GM21619 (cell line): ENCODE data around the gene GPR176.
"Not testable (repeated sequence)": the region's sequence is repeated elsewhere in the genome, so short reads cannot be mapped to it uniquely, and the experiment has no call there.

Experiments
- ATAC-seq: cut with Tn5 transposase; IDR thresholded peaks from one replicate; pipeline ENCODE4 v1.9.1; 2021; ENCODE audit not compliant: unreplicated experiment

Gene GPR176

GRCh38 chr15:39893051-39893450 lies 27.0 kb downstream of the GPR176 start:
- ATAC-seq: not testable (repeated sequence)

DNA sequence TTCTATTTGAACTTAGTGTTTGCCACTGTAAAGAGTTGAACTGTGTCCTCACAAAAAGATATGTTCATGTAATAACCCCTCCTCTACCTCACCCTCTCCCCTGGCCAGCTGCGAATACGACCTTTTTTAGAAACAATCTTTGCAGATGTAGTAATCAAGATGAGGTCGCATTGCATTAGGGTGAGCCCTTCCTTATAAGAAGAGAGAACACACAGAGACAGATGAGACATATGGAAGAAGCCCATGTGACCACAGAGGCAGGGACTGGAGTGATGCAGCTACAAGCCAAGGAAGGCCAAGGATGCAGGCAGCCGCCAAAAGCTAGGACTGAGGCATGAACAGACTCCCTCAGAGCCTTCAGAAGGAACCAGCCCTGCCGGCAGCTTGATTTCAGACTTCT lies 27.6 kb downstream of the GPR176 start:
- no peak for ATAC-seq

- ATAC-seq: no peak
Measured at GRCh38 chr15:39890621-39891020, 29.4 kb downstream of the GPR176 start.

GRCh38 chr15:39889601-39890000 lies 30.5 kb downstream of the GPR176 start:
- ATAC-seq: no peak

GRCh38 chr15:39888809-39889208 lies 31.3 kb downstream of the GPR176 start:
- ATAC-seq: no peak

DNA sequence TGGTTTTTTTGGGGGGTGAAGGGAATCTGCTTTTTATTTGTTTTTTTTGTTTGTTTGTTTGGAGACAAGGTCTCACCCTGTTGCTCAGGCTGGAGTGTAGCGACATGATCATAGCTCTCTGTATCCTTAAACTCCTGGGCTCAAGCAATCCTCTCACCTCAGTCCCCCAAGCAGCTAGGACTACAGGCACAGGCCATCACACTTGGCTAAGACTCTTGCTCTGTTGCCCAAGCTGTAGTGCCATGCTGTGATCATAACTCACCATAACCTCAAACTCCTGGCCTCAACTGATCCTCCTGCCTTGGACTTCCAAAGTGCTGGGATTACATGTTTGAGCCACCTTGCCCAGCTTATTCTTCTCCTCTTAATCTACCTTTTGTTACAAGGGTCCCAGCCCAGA lies 31.8 kb downstream of the GPR176 start:
- ATAC-seq: no peak

DNA sequence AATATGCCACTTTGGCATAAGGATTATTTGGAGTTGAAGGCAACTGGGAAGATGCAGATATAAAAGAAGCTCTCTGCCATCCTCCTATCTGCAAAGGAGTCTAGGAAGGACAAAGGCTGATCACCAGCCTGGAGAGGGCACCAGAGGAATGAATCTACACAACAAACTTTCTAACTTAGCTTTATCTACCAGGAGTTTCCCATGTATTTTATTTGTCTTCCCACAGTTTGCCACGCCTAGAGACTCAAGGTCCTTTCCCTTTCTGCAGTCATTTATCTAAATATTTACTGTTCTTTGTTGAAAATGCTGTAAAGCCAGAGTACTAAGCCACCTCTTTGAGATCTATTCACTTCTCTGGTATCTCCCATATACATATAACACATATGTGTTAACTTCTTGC lies 32.2 kb downstream of the GPR176 start:
- ATAC-seq: no peak

DNA sequence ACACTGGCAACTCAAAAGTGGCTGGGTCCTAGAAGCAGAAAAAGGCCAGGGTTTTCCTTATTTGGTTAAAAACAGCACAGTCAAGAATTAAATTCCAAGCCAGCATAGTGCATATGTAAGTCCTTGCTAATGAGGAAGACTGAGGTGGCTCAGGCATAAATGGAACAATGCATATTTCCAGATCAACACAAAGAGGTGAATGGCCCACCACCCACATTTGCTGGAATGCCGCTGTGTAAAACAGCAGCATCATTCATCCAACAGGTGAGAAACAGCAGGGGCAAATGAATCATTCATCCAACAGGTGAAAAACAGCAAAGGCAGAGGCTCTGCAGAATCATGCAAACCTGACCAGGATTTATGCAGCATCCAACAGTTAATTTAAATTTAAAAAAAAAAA lies 32.9 kb downstream of the GPR176 start:
- ATAC-seq: no peak

DNA sequence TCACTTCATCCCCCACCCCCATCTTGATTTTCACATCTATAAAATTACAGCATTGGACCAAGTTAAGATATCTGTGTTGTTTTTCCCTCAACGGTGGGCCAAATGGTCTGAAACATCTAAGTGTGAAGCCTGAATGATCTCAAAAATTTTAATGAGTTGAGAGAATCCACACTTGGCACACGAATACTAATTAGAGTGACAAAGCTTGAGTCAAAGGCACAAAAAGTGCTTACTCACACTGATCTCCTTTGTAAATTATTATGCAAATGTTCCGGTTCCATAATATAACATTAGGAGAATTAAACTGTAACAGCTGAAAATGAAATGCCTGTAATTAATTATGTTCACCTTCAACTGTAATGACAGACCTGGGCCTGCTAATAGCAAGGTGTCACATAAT lies 33.6 kb downstream of the GPR176 start:
- ATAC-seq: no peak

DNA sequence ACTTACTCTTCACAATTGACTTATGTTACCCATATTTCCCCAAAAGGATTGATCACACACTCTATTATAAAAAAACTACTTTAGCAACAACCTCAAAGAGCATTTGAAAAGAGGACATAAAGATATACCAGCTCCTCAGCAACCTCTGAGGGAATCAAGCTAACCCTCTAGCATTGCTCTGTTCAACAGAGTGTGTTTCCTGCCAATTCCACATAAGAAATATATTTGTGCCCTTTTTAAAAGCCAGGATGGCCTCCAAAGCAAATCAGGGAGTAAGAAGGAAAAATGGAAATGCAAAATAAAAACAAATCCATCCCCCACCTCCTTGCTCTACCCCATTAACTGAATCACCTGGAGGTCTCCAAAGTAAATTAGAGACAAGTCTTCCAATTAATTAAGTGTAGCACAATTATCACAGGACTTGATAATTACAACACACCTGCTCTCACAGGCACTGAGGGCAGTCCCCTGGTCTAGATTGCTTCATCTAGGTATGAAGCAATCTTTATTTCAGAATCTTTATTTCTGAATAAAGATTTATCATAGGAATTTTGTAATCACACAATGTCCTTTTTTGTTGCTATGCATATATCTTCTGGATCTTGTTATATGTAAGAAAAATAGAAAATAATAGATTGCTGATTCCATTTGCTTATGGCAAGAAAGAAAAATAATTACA lies 34.8 kb downstream of the GPR176 start:
- no peak for ATAC-seq

GRCh38 chr15:39884351-39884750 lies 35.7 kb downstream of the GPR176 start:
- no peak for ATAC-seq

DNA sequence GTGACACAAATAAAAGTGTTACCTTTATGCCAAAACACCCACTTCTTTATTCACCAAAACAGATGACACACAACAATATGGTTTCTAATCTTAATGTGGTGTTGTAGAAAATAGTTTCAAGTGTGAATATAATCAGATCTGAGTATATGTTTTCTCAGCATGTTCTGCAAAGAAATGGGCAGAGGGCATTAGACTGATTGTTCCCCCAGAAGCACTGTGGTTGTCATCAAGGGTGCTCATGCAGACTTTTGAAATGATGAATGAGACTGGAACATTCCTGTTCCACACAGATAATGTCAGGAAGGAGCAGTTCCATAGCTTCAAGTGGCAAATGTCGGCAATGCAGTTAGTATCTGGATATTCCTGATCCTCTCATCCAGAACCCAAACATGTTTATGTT lies 37.5 kb downstream of the GPR176 start:
- ATAC-seq: no peak

DNA sequence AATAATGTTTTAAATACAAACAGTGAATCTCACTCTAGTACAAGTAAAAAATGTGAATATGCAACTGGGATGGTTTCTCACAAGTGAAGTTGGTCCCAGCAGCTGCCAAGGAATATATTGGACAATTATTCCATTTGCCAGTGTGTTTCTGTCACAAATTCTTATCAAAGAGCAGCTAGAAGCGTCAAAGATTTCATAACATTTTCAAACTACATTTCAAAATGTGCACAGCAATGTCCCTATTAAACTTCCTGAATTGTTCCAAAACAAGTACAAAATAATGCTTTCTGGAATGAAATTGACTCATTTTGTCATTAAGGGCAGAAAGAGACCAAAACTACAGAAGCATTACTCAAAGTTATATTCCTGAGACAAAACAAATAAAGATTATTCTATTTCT lies 38.3 kb downstream of the GPR176 start:
- no peak for ATAC-seq

DNA sequence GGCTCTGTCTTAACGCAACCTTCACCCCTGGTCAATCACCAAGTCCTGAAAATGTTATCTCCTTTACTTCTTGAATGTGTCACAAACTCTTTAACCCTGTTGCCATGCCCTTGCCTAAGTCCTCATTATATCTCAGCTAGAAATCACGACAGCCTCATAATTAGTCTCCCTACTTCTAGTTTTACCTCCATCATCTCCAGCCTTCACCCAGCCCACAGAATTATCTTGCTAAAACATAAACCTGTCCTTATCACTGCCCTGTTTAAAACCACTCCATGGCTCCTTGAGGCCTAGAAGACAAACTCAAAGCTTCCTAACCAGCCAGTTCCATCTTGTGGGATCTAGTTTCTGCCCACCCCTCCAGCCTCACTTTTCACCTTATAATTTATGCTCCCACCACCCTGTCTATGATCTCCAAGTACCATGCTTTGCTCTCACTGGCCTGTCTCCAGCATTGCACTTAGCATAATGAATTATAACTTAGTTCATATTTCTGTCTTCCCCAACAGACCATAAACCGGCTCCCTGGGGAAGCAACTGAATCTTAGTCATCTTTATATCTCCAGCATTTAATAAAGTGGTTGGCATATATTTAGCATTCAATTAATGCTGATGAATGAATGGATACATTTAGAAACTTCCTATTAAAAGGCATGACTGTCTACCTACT lies 39.2 kb downstream of the GPR176 start:
- no peak for ATAC-seq

DNA sequence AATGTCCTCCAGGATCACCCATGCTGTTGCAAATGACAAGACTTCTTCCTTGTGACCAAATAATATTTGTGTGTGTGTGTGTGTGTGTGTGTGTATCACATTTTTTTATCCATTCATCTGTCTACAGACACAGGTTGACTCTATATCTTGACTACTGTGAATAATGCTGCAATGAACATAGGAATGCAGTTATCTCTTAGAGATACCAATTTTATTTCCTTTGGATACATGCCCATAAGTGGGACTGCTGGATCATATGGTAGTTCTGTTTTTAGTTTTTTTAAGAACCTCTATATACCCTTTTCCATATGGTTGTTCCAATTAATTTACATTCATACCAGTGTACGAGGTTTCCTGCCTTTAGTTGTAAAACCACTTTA lies 41.7 kb downstream of the GPR176 start:
- no peak for ATAC-seq

DNA sequence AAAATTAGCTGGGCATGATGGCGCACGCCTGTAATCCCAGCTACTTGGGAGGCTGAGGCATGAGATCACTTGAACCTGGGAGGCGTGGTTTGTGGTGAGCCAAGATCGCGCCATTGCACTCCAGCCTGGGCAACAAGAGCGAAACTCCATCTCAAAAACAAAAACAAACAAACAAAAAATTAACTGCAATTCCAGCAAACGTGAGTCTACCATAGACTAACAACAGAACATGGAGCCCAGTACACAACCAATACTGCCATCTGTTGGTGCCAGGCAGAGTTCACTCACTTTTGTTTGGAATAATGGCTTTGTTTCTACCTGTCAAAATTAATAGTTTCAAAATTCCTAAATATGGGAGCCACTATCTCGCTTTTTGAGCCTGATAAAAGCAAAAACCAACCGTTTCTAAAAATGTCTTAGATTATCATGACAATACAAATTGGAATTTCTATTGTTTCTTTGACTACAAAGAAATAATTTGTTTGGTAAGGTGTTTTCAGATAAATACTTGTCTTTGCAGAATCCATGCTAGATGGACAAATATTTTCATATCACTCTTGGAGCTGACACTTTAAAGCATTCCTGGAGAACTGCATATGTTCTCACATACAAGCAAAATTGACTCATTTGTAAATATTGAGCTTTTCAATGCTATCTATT lies 45.0 kb downstream of the GPR176 start:
- ATAC-seq: peak; percentile 55

DNA sequence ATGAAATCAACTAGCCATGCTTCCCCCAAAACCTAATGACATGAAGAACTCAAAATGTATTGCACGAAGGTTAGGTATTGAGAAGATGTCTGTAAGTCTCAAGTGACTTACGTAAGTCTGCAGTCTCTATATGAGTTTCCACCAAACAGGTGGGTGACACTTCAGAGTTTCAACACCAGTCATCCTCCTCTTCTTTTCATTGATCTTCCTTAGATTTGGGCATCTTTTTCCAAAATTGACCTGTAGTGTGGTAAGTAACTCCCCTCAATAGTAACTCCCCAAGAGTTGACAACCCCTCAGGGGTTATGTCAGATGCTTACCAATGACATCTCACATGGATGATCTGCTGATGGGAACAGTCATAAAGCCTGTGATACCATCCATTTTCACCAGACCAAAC lies 46.1 kb downstream of the GPR176 start:
- ATAC-seq: peak; percentile 50

DNA sequence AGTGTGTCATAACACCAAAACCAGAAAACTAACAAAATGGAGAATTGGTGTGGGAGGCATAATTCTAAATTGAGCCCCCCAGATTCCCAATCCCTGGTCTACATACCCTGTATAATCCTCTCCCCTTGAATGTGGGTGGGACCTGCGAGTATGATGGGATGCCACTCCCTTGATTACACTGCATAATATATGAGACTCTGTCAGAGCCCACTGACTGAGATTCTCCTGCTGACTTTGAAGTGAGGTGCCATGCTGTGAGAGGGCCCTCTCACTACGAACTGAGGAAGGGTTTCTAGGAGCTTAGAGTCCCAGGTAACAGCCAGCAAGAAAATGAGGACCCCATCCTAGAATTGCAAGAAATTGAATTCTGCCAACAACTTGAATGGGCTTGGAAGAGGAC lies 49.5 kb downstream of the GPR176 start:
- ATAC-seq: no peak

DNA sequence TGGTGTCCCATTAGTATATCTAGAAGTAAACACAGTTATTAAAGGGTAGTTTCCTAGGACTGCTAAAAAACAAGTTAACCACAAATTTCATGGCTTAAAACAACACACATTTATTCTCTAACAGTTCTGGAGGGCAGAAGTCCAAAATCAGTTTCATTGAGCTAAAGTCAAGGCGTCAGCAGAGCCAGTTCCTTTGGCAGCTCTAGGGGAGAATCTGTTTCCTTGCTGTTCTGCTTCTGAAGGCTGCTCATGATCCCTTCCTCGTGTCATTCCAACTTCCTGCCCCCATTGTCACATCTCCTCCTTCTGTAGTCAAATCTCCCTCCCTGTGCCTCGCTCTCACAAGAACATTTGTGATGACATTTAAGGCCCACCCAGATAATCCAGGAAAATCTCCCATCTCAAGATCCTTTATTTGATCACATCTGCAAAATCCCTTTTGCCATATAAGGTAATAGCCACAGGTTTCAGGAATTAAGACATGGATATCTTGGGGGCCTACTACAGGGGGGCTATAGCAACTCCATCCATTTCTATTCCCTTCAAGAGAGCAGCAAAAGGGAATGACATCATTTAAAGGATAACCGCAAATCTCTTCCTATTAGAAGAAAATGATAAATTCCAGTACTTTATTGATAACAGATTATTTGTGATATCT lies 50.1 kb downstream of the GPR176 start:
- ATAC-seq: no peak

- ATAC-seq: no peak
Measured at GRCh38 chr15:39869254-39869653, 50.8 kb downstream of the GPR176 start.

DNA sequence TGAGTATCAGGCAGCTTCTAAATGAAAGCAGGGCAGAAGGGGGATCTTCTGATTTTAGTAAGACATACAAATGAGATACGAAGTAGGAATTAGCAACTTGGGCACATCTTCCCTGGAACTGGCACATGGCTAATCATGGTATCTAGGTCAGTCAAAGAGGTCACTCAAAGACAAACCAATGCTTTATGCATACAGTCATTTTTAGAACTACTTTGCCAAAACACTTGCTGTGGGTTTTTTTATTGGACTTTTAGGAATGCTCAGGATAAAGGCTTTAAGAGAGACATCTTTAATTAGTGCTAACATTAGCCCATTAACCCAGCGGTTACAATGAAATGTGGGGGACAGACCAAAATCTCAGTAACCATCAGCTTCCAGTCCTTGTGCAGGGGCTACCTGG lies 51.7 kb downstream of the GPR176 start:
- no peak for ATAC-seq

DNA sequence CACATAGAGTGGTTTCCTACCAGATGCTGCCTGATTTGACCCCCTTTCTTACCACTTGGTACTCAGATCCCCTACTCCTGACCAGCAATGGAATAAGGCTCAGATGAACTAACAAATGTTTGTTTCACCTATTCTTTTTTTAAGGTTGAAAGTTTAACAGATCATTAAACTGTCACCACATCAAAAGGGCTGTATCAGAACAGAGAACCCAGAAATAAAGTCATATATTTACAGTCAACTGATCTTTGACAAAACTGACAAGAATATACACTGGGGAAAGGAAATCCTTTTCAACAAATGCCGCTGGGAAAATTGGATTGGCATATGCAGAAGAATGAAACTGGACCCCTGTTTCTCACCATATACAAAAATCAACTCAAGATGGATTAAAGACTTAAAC lies 56.0 kb downstream of the GPR176 start:
- ATAC-seq: no peak
